ENCODE data around the gene FTCDNL1. TPM values are rescaled to one million over a fixed set of nuclear protein-coding genes. Genes with fewer than 3 reads are reported as not detected.

The FTCDNL1 gene
- total RNA-seq, 2 experiments from 2014 or later, result 1.9 to 2.0 TPM

DNA sequence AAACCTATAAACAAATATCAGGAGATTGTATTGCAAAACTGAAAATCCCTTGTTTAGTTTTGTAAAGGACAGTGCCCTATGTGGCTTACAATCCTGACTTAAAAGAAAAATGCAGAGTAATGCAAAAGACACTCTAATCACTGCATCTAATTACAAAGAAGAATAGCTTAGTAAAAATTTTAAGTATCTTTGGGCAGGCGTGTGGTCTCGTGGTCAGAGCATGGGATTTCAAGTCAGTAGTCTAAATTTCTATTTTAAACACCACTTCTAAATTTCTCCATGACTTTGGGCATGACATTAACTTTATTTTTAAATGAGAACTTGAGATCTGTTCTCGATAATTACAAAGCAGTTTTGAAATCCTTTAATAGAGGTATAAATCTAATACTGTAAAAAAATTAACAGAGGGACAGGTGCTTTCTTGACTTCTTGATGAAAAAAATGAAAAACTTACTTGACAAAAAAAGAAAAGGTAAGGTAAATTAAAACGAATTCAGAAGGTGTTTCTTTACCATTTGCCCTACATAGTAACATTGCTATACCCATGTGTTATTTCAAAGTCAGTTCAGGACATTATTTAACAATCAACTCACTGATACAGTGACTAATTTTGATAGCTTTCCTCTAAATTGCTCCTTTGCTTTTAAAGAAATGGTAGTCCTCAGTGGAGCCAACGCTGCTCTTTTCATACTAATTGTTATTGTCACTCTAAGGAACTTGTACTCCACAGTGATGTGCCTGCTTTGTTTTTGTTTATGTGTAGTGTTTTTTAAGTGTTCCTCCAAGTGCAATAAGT lies 17.6 kb upstream of the FTCDNL1 start:
- Mint-ChIP-seq H3K4me3 (no peak overlapping the region), H3K4me1 (ENCODE audit: low read depth) (no peaks in the 10 kb centered on the region), H3K9me3 (no peaks in the 10 kb centered on the region), H3K36me3 (ENCODE audit: low read depth) (no peaks in the 10 kb centered on the region), H3K27me3 (peaks cover 20% of the 10 kb centered on the region), H3K27ac (no peak overlapping the region)
- ATAC-seq (no peak), DNase-seq (no peak)
- ChIA-PET CTCF (no interaction called here), POLR2A (no interaction called here)
- intact Hi-C loops (cut with micrococcal nuclease), result no loop called here
- TF ChIP-seq, protein P1, sequence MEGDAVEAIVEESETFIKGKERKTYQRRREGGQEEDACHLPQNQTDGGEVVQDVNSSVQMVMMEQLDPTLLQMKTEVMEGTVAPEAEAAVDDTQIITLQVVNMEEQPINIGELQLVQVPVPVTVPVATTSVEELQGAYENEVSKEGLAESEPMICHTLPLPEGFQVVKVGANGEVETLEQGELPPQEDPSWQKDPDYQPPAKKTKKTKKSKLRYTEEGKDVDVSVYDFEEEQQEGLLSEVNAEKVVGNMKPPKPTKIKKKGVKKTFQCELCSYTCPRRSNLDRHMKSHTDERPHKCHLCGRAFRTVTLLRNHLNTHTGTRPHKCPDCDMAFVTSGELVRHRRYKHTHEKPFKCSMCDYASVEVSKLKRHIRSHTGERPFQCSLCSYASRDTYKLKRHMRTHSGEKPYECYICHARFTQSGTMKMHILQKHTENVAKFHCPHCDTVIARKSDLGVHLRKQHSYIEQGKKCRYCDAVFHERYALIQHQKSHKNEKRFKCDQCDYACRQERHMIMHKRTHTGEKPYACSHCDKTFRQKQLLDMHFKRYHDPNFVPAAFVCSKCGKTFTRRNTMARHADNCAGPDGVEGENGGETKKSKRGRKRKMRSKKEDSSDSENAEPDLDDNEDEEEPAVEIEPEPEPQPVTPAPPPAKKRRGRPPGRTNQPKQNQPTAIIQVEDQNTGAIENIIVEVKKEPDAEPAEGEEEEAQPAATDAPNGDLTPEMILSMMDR (IDR thresholded peaks at IDR 0.05), result no peak

DNA sequence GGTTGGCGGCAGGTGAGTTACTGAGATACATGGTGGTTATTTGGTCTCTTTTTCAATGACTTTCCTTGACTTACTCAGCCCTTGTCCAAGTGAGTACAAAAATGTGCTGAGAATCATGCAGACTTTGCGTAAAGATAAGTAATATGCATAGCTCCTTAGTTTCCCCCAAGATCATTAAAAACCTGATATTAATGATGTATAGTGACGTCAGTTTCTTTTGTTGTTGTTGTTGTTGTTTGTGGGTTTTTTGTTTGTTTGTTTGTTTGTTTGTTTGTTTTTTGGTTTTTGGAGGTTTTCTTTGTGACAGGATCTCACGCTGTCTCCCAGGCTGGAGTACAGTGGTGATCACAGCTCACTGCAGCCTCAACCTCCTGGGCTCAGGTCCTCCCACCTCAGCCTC lies 14.9 kb upstream of the FTCDNL1 start:
- POLR2A ChIA-PET, result no interaction called here
- DNase-seq, result no peak
- no peak overlapping the region for H3K4me3 Mint-ChIP-seq
- no peaks in the 10 kb centered on the region for H3K36me3 Mint-ChIP-seq (ENCODE audit: low read depth)
- no peaks in the 10 kb centered on the region for H3K9me3 Mint-ChIP-seq
- H3K27ac Mint-ChIP-seq, result no peak overlapping the region
- H3K27me3 Mint-ChIP-seq, result peaks cover 23% of the 10 kb centered on the region
- H3K4me1 Mint-ChIP-seq (ENCODE audit: low read depth), result no peaks in the 10 kb centered on the region
- no peak for ATAC-seq
- TF ChIP-seq, protein P1 (IDR thresholded peaks at IDR 0.05), result no peak
- CTCF ChIA-PET, result interaction anchor here (1.8 kb wide), 1 partner anchor 162 kb away, joined by 8 read pairs; no protein-coding TSS in a partner anchor
- intact Hi-C loops (cut with micrococcal nuclease), result no loop called here

DNA sequence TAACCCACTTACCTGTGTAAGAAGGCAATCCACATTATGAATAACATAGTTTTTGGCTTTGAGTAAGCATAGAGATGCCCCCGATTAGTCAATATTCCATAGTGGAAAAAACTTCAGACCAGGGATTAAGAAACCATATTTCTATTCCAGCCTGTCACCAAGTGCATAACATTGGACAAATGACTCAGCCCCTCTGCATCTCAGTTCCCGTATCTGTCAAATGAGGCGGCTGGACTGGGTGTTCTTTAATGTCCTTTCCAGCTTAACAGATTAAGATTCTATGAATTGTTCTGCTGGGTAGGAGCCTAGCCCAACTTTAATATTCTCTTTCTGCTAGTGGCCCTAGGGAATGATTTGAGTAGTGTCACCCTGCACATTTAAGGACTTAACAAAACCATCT lies 11.8 kb upstream of the FTCDNL1 start:
- TF ChIP-seq, protein P1 (IDR thresholded peaks at IDR 0.05), result no peak
- ChIA-PET POLR2A (no interaction called here), CTCF (interaction anchor here (0.9 to 1.7 kb wide), 4 partner anchors 12 to 78 kb away, joined by 3 to 4 read pairs (median 3); no protein-coding TSS in a partner anchor)
- Mint-ChIP-seq H3K36me3 (ENCODE audit: low read depth) (no peaks in the 10 kb centered on the region), H3K4me3 (no peak overlapping the region), H3K9me3 (no peaks in the 10 kb centered on the region), H3K4me1 (ENCODE audit: low read depth) (no peaks in the 10 kb centered on the region), H3K27me3 (peaks cover 15% of the 10 kb centered on the region), H3K27ac (no peak overlapping the region)
- DNase-seq (no peak), ATAC-seq (no peak)
- intact Hi-C loops (cut with micrococcal nuclease), result no loop called here

DNA sequence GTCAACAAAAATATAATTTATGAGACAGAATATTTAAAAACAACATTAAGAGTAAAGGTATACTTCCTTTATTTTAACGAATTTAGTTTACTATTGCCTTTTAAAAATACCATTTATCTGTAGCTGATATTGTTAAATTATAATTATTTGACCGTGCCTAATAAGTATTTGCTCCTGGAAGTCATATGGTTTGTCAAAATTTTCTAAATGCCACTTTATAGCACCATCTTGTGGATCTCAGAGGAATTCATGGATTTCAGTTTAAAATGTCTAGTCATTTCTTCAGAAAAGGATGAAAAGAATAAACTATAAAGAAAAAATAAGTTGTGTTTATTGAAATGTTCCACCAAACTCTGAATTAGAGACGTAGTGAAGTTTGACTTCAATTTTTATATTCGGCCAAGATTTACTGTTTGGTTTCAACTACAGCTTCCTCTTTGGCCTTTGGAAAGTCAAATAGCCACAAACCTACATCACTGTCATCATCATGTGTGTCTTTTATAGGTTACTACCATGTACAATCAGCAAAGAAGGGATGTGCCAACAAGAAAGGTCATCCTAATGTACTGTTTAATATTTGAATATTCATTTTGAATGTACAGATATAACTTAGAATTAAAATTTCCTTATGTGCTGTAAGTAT lies 10.3 kb upstream of the FTCDNL1 start:
- no peaks in the 10 kb centered on the region for H3K36me3 Mint-ChIP-seq (ENCODE audit: low read depth)
- H3K27me3 Mint-ChIP-seq, result peaks cover 18% of the 10 kb centered on the region
- H3K9me3 Mint-ChIP-seq, result no peaks in the 10 kb centered on the region
- TF ChIP-seq, protein P1 (IDR thresholded peaks at IDR 0.05), result peak; percentile 67
- CTCF ChIA-PET, result interaction anchor here (0.6 to 1.6 kb wide), 14 partner anchors 9 to 1552 kb away, joined by 3 to 6 read pairs (median 4); no protein-coding TSS in a partner anchor
- intact Hi-C loops (cut with micrococcal nuclease), result no loop called here
- no peak overlapping the region for H3K27ac Mint-ChIP-seq
- ATAC-seq (no peak), DNase-seq (no peak)
- H3K4me1 Mint-ChIP-seq (ENCODE audit: low read depth), result no peaks in the 10 kb centered on the region
- POLR2A ChIA-PET, result no interaction called here
- no peak overlapping the region for H3K4me3 Mint-ChIP-seq

DNA sequence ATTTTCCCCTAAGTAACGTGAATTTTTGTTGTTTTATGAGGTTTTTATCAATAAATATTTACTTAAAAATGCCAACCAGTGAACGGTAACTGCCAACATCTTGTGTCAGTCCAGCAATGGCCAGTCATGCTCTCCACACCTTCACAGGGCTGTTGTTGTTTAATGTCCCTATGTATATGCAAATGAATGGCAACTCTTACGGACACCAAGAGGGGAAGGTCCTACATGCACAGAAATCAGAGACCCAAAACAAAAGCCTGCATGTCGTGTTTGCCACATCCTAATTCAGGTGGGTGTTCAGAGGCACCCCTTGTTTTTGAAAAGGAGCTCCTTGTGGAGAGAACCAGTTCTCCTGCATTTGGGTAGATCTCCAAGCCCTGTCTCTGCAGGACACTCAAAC lies 4.8 kb upstream of the FTCDNL1 start:
- intact Hi-C loops (cut with micrococcal nuclease), result loop anchor here (10.0 kb wide), 1 partner anchor 151 kb away; no protein-coding TSS in a partner anchor

More for the DNA sequence above, 4.8 kb upstream of the FTCDNL1 start:
- DNase-seq (no peak), ATAC-seq (no peak)
- no peak overlapping the region for H3K4me3 Mint-ChIP-seq
- TF ChIP-seq, protein P1 (IDR thresholded peaks at IDR 0.05), result no peak
- peaks cover 4% of the 10 kb centered on the region for H3K4me1 Mint-ChIP-seq (ENCODE audit: low read depth)
- peaks cover 14% of the 10 kb centered on the region for H3K27me3 Mint-ChIP-seq
- POLR2A ChIA-PET, result no interaction called here
- H3K27ac Mint-ChIP-seq, result no peak overlapping the region
- H3K9me3 Mint-ChIP-seq, result no peaks in the 10 kb centered on the region
- H3K36me3 Mint-ChIP-seq (ENCODE audit: low read depth), result no peaks in the 10 kb centered on the region
- CTCF ChIA-PET, result interaction anchor here (0.9 kb wide), 1 partner anchor 28 kb away, joined by 3 read pairs; no protein-coding TSS in a partner anchor

Measured in activated CD8-positive, alpha-beta T cell treated with anti-CD3 and anti-CD28 coated beads for 36 hours (primary cell).